ENCODE data around the gene TENT4A.

GRCh38 chr5:6752782-6753181 is 39.5 kb downstream of the TENT4A start:
- TF ChIP-seq CTCF (IDR thresholded peaks at IDR 0.05; ENCODE audit: borderline replicate concordance, extremely low read depth, low read length, poor library complexity, severe bottlenecking): no peak
- TF ChIP-seq EZH2 (IDR thresholded peaks at IDR 0.05; ENCODE audit: borderline replicate concordance, low read depth, low read length, severe bottlenecking): no peak

Measured in DND-41 (cell line).